Upper lobe of right lung (tissue), 1 donor: Measurements from ENCODE around the gene ZNF618. TPM values are rescaled to one million over a fixed set of nuclear protein-coding genes. Genes with fewer than 3 reads are reported as not detected.

Source experiments
- ATAC-seq: fragments of 200-7000 bp; cut with Tn5 transposase; one replicate; pipeline ENCODE4 v1.9.1; 2020; ENCODE audit warnings: mild to moderate bottlenecking, moderate library complexity
- DNase-seq: peaks from one replicate; pipeline ENCODE4 v3.0.0-alpha.2; 2020
- H3K27ac ChIP-seq: fragments of 200-600 bp; one replicate; pipeline ENCODE4 v1.8.0; 2022
- H3K27me3 ChIP-seq: fragments of 200-600 bp; one replicate; pipeline ENCODE4 v1.8.0; 2022; ENCODE audit warnings: mild to moderate bottlenecking
- H3K36me3 ChIP-seq: fragments of 200-600 bp; one replicate; pipeline ENCODE4 v1.8.0; 2022
- H3K4me1 ChIP-seq: fragments of 200-600 bp; one replicate; pipeline ENCODE4 v1.8.0; 2022
- H3K4me3 ChIP-seq: fragments of 200-600 bp; one replicate; pipeline ENCODE4 v1.8.0; 2022; ENCODE audit warnings: mild to moderate bottlenecking
- H3K9me3 ChIP-seq: fragments of 200-600 bp; one replicate; pipeline ENCODE4 v1.8.0; 2022
- intact Hi-C: fragments of 100-400 bp; cut with DNase I; formaldehyde crosslinking; loops from one replicate; pipeline ENCODE4 v1.11.0; 2022
- total RNA-seq: library from RNA; stranded (reverse); fragmentation: NEBNext Ultra II Directional; extraction: Animal tissue kit (Norgen Biotek cat#: 25700); gene quantifications from one replicate; pipeline ENCODE4 v1.2.1, GENCODE V29; 2021
- TF ChIP-seq, protein P1 (sequence below): fragments of 200-600 bp; IDR thresholded peaks from one replicate; pipeline ENCODE4 v1.8.0; 2022; ENCODE audit warnings: antibody characterized with exemption
- donor health status: DM: no; HTN: yes; CAD: no; lungs with severe emphysema.

Gene ZNF618
- total RNA-seq, 1 donor from 2014 or later, result 9.8 TPM

DNA sequence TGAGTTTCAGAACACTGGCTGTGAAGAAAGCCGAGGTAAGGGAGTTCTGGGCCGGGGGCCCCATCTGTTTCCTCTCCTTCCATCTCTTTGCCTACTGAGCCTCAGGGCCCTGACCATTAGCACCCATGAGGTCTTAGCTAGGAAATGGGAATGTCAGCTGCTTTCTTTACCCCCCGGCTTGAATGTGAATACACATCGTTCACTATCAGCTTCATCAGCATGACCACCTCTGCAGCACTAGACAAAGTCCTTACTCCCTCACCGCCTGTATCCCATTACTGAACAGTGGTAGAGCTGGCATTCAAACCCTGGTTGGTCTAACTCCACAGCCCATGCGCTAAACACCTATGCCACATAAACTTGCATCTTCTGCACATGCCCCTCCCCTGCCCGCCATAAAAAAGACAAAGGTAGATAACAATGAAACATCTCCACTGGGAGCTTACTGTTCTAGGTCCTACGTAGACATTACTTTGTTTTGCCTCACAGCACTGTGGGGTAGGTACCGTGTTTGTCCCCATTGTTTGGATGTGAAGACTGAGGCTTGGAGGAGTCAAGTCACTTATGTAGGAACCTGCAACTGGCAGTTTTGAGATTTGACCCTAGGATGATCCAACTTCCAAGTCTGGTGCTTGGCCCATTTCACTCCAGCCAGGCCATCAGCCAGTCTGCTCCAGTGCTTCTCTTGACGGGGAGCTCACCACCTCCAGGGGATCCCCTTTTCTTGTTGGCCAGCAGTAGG lies 108.7 kb downstream of the ZNF618 start:
- no peak overlapping the region for H3K4me3 ChIP-seq
- TF ChIP-seq, protein P1, sequence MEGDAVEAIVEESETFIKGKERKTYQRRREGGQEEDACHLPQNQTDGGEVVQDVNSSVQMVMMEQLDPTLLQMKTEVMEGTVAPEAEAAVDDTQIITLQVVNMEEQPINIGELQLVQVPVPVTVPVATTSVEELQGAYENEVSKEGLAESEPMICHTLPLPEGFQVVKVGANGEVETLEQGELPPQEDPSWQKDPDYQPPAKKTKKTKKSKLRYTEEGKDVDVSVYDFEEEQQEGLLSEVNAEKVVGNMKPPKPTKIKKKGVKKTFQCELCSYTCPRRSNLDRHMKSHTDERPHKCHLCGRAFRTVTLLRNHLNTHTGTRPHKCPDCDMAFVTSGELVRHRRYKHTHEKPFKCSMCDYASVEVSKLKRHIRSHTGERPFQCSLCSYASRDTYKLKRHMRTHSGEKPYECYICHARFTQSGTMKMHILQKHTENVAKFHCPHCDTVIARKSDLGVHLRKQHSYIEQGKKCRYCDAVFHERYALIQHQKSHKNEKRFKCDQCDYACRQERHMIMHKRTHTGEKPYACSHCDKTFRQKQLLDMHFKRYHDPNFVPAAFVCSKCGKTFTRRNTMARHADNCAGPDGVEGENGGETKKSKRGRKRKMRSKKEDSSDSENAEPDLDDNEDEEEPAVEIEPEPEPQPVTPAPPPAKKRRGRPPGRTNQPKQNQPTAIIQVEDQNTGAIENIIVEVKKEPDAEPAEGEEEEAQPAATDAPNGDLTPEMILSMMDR, result no peak
- H3K4me1 ChIP-seq, result no peaks in the 10 kb centered on the region
- ATAC-seq, result no peak
- intact Hi-C loops, result no loop called here
- H3K9me3 ChIP-seq, result no peaks in the 10 kb centered on the region
- no peaks in the 10 kb centered on the region for H3K36me3 ChIP-seq
- no peak overlapping the region for H3K27ac ChIP-seq
- no peak for DNase-seq
- no peaks in the 10 kb centered on the region for H3K27me3 ChIP-seq

DNA sequence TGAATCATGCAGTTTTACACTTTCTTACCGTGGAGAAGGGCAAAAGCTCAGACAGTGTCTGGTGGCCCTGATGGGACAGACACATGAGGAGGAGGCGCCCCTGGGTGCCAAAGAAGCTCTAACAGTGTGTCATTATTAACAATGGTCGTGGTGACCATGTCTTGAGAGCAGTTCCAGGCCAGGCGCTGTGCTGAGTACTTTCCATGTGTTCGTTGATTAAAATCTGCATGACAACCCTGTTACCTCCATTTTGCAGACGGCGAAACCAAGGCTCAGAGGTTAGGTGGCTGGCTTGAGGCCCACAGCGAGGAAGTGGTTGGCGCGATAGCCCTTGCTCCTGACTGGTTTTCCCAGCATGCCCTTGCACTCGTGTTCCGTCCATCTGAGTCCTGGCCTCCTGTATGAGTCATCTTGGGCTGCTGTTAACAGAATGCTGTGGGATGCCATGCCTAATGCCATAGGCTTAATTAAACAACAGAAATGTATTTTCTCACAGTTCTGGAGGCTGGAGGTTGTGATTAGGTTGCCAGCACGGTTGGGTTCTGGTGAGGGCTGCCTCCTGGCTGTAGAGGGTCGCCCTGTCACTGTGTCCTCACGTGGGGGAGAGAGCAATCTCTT lies 110.0 kb downstream of the ZNF618 start:
- H3K4me3 ChIP-seq, result no peak overlapping the region
- no peaks in the 10 kb centered on the region for H3K27me3 ChIP-seq
- H3K4me1 ChIP-seq, result peaks cover 3% of the 10 kb centered on the region
- H3K9me3 ChIP-seq, result no peaks in the 10 kb centered on the region
- no peak overlapping the region for H3K27ac ChIP-seq
- no peak for ATAC-seq
- TF ChIP-seq, protein P1, result no peak
- intact Hi-C loops, result no loop called here
- DNase-seq, result no peak
- no peaks in the 10 kb centered on the region for H3K36me3 ChIP-seq

DNA sequence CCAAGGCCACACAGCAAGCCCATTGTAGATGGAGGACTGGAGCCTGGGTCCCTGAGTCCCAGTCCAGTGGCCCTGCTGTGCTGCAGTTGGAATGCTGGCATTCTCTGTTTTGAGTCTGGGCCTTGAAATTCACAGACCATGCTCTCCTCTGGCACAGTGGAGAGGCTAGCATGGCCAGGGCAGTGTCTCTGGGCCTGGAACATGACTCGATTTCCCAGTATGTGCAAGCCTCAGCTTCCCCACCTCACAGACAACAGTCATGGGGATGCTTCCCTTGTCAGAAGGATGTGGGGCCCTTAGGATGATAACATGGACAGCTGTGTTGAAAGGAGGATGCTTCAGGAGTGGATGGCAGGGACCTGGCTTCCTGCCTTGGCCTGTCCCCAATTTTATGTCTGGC lies 110.8 kb downstream of the ZNF618 start:
- Histone ChIP-seq H3K36me3 (no peaks in the 10 kb centered on the region), H3K9me3 (no peaks in the 10 kb centered on the region), H3K27ac (no peak overlapping the region), H3K4me1 (peaks cover 12% of the 10 kb centered on the region), H3K27me3 (no peaks in the 10 kb centered on the region), H3K4me3 (no peak overlapping the region)
- no peak for ATAC-seq
- no peak for DNase-seq
- TF ChIP-seq, protein P1, result no peak
- intact Hi-C loops, result no loop called here

DNA sequence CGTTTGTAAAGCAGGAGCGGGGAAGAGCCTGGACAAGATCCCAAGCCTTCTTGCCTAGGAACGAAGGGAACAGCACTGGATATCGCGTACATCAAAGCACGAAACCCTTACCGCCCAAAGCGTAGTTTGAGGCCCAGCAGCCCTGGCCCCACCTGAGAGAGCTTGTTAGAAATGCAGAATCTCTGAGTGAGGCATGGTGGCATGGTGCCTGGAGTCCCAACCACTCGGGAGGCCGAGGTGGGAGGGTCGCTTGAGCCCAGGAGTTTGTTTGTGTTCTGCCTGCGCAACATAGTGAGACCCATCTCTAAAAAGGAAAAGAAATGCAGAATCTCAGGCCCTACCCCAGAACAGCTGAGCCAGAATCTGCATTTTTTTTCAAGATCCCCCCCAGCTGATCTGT lies 111.4 kb downstream of the ZNF618 start:
- TF ChIP-seq, protein P1, result no peak
- intact Hi-C loops, result no loop called here

DNA sequence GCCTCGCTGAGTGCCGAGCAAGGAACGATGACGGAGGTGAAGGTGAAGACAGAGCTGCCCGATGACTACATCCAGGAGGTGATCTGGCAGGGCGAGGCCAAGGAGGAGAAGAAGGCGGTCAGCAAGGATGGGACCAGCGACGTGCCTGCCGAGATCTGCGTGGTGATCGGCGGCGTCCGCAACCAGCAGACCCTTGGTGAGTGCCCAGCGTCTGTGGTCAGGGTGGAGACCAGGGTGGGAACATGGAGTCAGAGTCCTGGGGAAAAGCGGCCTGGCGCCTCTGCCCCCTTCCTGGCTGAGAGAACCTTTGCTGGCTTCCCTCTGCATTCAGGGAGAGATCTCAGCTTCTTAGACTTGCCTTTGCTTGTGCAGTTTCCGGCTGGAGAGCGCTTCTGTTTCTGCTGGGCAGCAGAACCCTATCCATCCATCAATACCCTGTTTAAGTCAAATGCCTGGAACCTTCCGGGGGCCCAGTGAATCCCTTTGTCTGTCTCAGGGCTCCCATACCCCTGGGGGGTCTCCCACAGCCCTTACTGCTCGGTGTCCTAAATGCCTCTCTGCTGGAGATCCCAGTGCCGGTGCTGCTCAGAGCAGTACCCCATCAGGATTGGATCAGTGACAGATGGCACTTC lies 112.4 kb downstream of the ZNF618 start:
- TF ChIP-seq, protein P1, result no peak
- intact Hi-C loops, result no loop called here
- Histone ChIP-seq H3K9me3 (no peaks in the 10 kb centered on the region), H3K27me3 (no peaks in the 10 kb centered on the region), H3K4me3 (no peak overlapping the region), H3K4me1 (peaks cover 27% of the 10 kb centered on the region), H3K36me3 (no peaks in the 10 kb centered on the region), H3K27ac (no peak overlapping the region)
- no peak for DNase-seq
- ATAC-seq, result no peak

More for the DNA sequence above, 111.4 kb downstream of the ZNF618 start:
- ATAC-seq, result no peak
- Histone ChIP-seq H3K9me3 (no peaks in the 10 kb centered on the region), H3K27me3 (no peaks in the 10 kb centered on the region), H3K36me3 (no peaks in the 10 kb centered on the region), H3K4me3 (no peak overlapping the region), H3K4me1 (peaks cover 17% of the 10 kb centered on the region), H3K27ac (no peak overlapping the region)
- no peak for DNase-seq
